GM12878 (cell line): Measurements from ENCODE around the gene PDE11A. TPM values are rescaled to one million over a fixed set of nuclear protein-coding genes. Genes with fewer than 3 reads are reported as not detected.

Experiments
- ATAC-seq: fragments of 200-7000 bp; cut with Tn5 transposase; 3 replicates; pipeline ENCODE4 v1.9.1; 2020; ENCODE audit warnings: mild to moderate bottlenecking, moderate library complexity
- BruUV-seq: library from RNA; stranded (reverse); fragments of 400-500 nt; replicated peaks from 2 replicates; lab custom pipeline; 2021; lab: Mats Ljungman, UMichigan
- CTCF ChIA-PET: fragments of 300-600 bp; sonication (Branson Sonifier 250); formaldehyde crosslinking; extraction: SDS; loops from one replicate; lab custom pipeline; 2021; ENCODE audit warnings: inconsistent platforms; lab: Yijun Ruan, JAX
- POLR2A ChIA-PET: fragments of 350-600 bp; formaldehyde crosslinking; extraction: SDS; loops from one replicate; lab custom pipeline; 2021; ENCODE audit warnings: inconsistent platforms; lab: Charles Lee
- RAD21 ChIA-PET: fragments of 300-600 bp; sonication (Branson Sonifier 250); formaldehyde crosslinking; loops from one replicate; lab custom pipeline; 2023; ENCODE audit warnings: antibody characterized with exemption; ENCODE audit not compliant: unreplicated experiment; lab: Charles Lee
- SMC1A ChIA-PET: fragments of 300-600 bp; sonication (Branson Sonifier 250); formaldehyde crosslinking; loops from one replicate; lab custom pipeline; 2023; ENCODE audit not compliant: unreplicated experiment, uncharacterized antibody; lab: Charles Lee
- DNase-seq: peaks from one replicate; pipeline ENCODE4 v3.0.0-alpha.2; 2011; ENCODE audit warnings: low read depth, low spot score
- FAIRE-seq: peaks from 3 replicates; lab custom pipeline; 2011; peaks lifted over from hg19 to GRCh38; lab: Jason Lieb, UNC
- H2AFZ ChIP-seq: 2 replicates; pipeline ENCODE4 v1.6.0; 2011; ENCODE audit warnings: low read depth, low read length, control low read depth; ENCODE audit not compliant: control insufficient read depth
- H3K27ac ChIP-seq: 2 replicates; pipeline ENCODE4 v1.5.1; 2011; ENCODE audit warnings: control low read depth; ENCODE audit not compliant: control insufficient read depth, insufficient read depth
- H3K27me3 ChIP-seq, 2 experiments: replicated peaks in 1 of 2; 2 replicates each; pipeline versions ENCODE4 v1.6.0 to v1.6.1; 2011; ENCODE audit warnings: low read length in 1 of 2; ENCODE audit not compliant: control insufficient read depth in 2 of 2, insufficient read depth in 2 of 2
- H3K36me3 ChIP-seq, 2 experiments: 2 replicates each; pipeline ENCODE4 v1.5.1; 2011; ENCODE audit warnings: low read length in 1 of 2; ENCODE audit not compliant: control insufficient read depth in 2 of 2, insufficient read depth in 2 of 2
- H3K4me1 ChIP-seq: 2 replicates; pipeline ENCODE4 v1.6.1; 2011; ENCODE audit warnings: mild to moderate bottlenecking, low read length, moderate library complexity, mixed read lengths; ENCODE audit not compliant: control insufficient read depth, insufficient read depth
- H3K4me2 ChIP-seq: 2 replicates; pipeline ENCODE4 v1.6.0; 2011; ENCODE audit warnings: control low read depth; ENCODE audit not compliant: control insufficient read depth, insufficient read depth
- H3K4me3 ChIP-seq: fragments of 200-600 bp; sonication (generic); 2 replicates; pipeline ENCODE4 v1.5.1; 2016
- H3K79me2 ChIP-seq: 2 replicates; pipeline ENCODE4 v1.6.0; 2011; ENCODE audit warnings: low read length; ENCODE audit not compliant: control insufficient read depth, insufficient read depth
- H3K9ac ChIP-seq: 2 replicates; pipeline ENCODE4 v1.8.0; 2011; ENCODE audit warnings: low read length, control low read depth, mixed read lengths; ENCODE audit not compliant: control insufficient read depth, insufficient read depth
- H3K9me3 ChIP-seq: replicated peaks from 3 replicates; pipeline ENCODE4 v1.5.1; 2011; ENCODE audit warnings: mild to moderate bottlenecking, low read length; ENCODE audit not compliant: control insufficient read depth, insufficient read depth
- H4K20me1 ChIP-seq: 2 replicates; pipeline ENCODE4 v1.6.0; 2011; ENCODE audit not compliant: control insufficient read depth, insufficient read depth
- HSF1 ChIP-seq: fragments of 150-350 bp; IDR thresholded peaks from 2 replicates; pipeline ENCODE4 v1.6.1; 2014; ENCODE audit warnings: mild to moderate bottlenecking, low read depth, low read length
- NFXL1 ChIP-seq: fragments of 450-650 bp; IDR thresholded peaks from 2 replicates; pipeline ENCODE4 v1.6.1; 2017; ENCODE audit warnings: antibody characterized with exemption, mild to moderate bottlenecking, borderline replicate concordance
- NFYA ChIP-seq: IDR thresholded peaks from 2 replicates; pipeline ENCODE4 v1.6.1; 2011; ENCODE audit warnings: low read depth, mild to moderate bottlenecking, low read length, improper control_type of control experiment, borderline replicate concordance
- NR2C1 ChIP-seq: fragments of 450-650 bp; IDR thresholded peaks from 2 replicates; pipeline ENCODE4 v1.6.1; 2017; ENCODE audit warnings: antibody characterized with exemption, mild to moderate bottlenecking, moderate library complexity
- NRF1 ChIP-seq: conservative IDR thresholded peaks from 2 replicates; pipeline ENCODE4 v1.6.1; 2011; ENCODE audit warnings: mild to moderate bottlenecking, low read depth, low read length, improper control_type of control experiment
- POLR2AphosphoS5 ChIP-seq: IDR thresholded peaks from 2 replicates; pipeline ENCODE4 v1.6.1; 2011; ENCODE audit warnings: mild to moderate bottlenecking, low read length, inconsistent platforms
- YY1 ChIP-seq: IDR thresholded peaks from 2 replicates; pipeline ENCODE4 v1.6.1; 2011; ENCODE audit warnings: low read depth, mild to moderate bottlenecking, low read length
- ZNF217 ChIP-seq: fragments of 450-650 bp; IDR thresholded peaks from 2 replicates; pipeline ENCODE4 v1.6.1; 2017; ENCODE audit warnings: antibody characterized with exemption, mild to moderate bottlenecking
- ZSCAN29 ChIP-seq: fragments of 450-650 bp; IDR thresholded peaks from 2 replicates; pipeline ENCODE4 v1.6.1; 2017; ENCODE audit warnings: mild to moderate bottlenecking, moderate library complexity
- WGBS: methylation state at CpG from one replicate; pipeline ENCODE4 v1.1.6; 2016; ENCODE audit warnings: low lambda C conversion rate; ENCODE audit not compliant: insufficient replicate concordance, insufficient coverage; ENCODE audit errors: missing lambda C conversion rate; 5-methylcytosine and 5-hydroxymethylcytosine counted together
- in situ Hi-C: fragments of 300-500 bp; cut with MboI; formaldehyde crosslinking; loops from 9 replicates; pipeline ENCODE4 v1.14.3; 2018; ENCODE audit warnings: mixed read lengths
- intact Hi-C: fragments of 100-400 bp; cut with micrococcal nuclease; formaldehyde crosslinking; loops from one replicate; pipeline ENCODE4 v1.14.2; 2022; ENCODE audit not compliant: unreplicated experiment
- polyA plus RNA-seq, 11 experiments: library from polyadenylated mRNA; depleted of rRNA in 4 of 11; unstranded in 6 of 11; stranded (reverse) in 5 of 11; fragments of >200 nt; fragmentation: Nextera tagmentation in 4 of 11; fragmentation: Illumina TruSeq in 1 of 11; extraction: Ambion mirVana in 4 of 11; extraction: Trizol in 1 of 11; gene quantifications; 1 replicate in 1 of 11; 2 replicates in 10 of 11; pipeline versions ENCODE4 v1.2.1 to v1.2.3, GENCODE V29; 2011 to 2016; ENCODE audit warnings: inconsistent platforms in 2 of 11, missing spikeins in 2 of 11, low read depth in 1 of 11
- total RNA-seq, 4 experiments: library from RNA; depleted of rRNA in 3 of 4; stranded (reverse); fragments of >200 nt in 3 of 4; fragmentation: Illumina TruSeq in 1 of 4; extraction: Trizol in 1 of 4; gene quantifications; 2 replicates each; pipeline versions ENCODE4 v1.2.1 to v1.2.3, GENCODE V29; 2013 to 2021
- TF ChIP-seq, protein P1 (sequence below): fragments of 450-650 bp; IDR thresholded peaks from 2 replicates; pipeline ENCODE4 v1.6.1; 2017; ENCODE audit warnings: borderline replicate concordance

The PDE11A gene
- total and polyA plus RNA-seq, 10 of the 15 experiments (the other 5 are each of a cell fraction or from before 2014, with no cell fraction given) = 0.01 to 0.17 (median 0.06) TPM; not detected in 5

DNA sequence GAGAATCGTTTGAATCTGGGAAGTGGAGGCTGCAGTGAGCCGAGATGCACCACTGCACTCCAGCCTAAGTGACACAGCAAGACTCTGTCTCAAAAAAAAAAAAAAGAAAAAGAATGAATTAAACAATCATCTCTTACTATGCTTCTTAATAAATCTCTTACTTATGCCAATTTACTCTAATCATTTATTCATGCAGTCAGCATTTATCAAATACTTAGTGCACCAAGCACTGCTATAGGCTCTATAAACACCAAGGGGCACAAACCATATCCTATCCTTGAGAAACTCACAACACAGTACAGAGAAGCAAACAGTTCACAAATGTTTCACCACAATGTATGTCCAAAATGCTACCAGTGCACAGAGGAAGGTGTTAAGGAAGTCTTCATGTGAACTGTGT is 189.4 kb downstream of the PDE11A start:
- H3K4me1 ChIP-seq = no peaks in the 10 kb centered on the region
- H3K27me3 ChIP-seq = no peaks in the 10 kb centered on the region; a peak in 2 of 4 replicates
- in situ Hi-C loops (no loop called here), intact Hi-C loops (no loop called here)
- FAIRE-seq (no peak), DNase-seq (no peak), ATAC-seq (no peak)
- H3K36me3 ChIP-seq = no peaks in the 10 kb centered on the region
- no peak overlapping the region for H3K9ac ChIP-seq
- H3K4me3 ChIP-seq = no peak overlapping the region
- TF ChIP-seq NRF1 = no peak
- TF ChIP-seq, protein P1, sequence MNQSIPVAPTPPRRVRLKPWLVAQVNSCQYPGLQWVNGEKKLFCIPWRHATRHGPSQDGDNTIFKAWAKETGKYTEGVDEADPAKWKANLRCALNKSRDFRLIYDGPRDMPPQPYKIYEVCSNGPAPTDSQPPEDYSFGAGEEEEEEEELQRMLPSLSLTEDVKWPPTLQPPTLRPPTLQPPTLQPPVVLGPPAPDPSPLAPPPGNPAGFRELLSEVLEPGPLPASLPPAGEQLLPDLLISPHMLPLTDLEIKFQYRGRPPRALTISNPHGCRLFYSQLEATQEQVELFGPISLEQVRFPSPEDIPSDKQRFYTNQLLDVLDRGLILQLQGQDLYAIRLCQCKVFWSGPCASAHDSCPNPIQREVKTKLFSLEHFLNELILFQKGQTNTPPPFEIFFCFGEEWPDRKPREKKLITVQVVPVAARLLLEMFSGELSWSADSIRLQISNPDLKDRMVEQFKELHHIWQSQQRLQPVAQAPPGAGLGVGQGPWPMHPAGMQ = no peak
- no peak for TF ChIP-seq HSF1
- no peak for TF ChIP-seq NFYA
- no peak for TF ChIP-seq NR2C1
- no peak for TF ChIP-seq ZNF217
- TF ChIP-seq ZSCAN29 = no peak
- TF ChIP-seq YY1 = no peak
- no peak for TF ChIP-seq POLR2AphosphoS5
- TF ChIP-seq NFXL1 = no peak
- H3K4me2 ChIP-seq = no peak overlapping the region
- no peaks in the 10 kb centered on the region for H3K9me3 ChIP-seq
- no peaks in the 10 kb centered on the region for H4K20me1 ChIP-seq
- POLR2A ChIA-PET = no interaction called here
- SMC1A ChIA-PET = interaction anchor here (0.7 kb wide), 1 partner anchor 109 kb away, joined by 3 read pairs; no protein-coding TSS in a partner anchor
- H3K27ac ChIP-seq = no peak overlapping the region
- RAD21 ChIA-PET = no interaction called here
- H3K79me2 ChIP-seq = no peaks in the 10 kb centered on the region
- BruUV-seq = no TSS peak
- CTCF ChIA-PET = no interaction called here
- 29% methylated on average over 2 of the region's 2 CpGs for WGBS
- H2AFZ ChIP-seq = no peak overlapping the region
